Activated CD4-positive, alpha-beta T cell treated with anti-CD3 and anti-CD28 coated beads, Interleukin-2, amount 50 U/mL, for 1 hour (primary cell): ENCODE results near the gene CNFN.
"Not testable (repeated sequence)": the region's sequence is repeated elsewhere in the genome, so short reads cannot be mapped to it uniquely, and the experiment has no call there.

Experiments
- DNase-seq: peaks from one replicate; pipeline ENCODE4 v3.0.0-alpha.2; 2020

CNFN gene

GRCh38 chr19:42348211-42348610 lies 41.9 kb downstream of the CNFN start:
- no peak for DNase-seq

DNA sequence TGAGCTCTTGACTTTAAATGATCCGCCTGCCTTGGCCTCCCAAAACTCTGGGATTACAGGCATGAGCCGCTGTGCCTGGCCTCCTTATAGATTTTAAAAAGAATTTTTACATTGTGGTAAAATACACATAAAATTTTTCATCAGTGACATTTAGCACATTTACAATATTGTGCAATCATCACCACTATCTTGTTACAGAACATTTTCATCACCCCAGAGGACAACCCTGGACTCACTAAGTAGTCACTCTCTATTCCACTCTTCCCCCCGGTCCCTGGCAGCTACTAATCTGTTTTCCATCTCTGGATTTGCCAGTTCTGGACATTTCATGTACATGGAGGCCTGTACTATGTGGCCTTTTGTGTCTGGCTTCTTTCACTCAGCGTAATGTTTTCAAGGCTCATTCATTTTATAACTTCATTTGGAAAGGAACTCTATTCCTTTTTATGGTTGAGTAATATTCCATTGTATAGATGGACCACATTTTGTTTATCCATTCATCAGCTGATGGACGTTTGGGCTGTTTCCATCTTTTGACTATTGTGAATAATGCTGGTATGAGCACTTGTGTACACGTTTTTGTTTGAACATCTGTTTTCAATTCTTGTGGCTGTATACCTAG lies 44.8 kb downstream of the CNFN start:
- DNase-seq = no peak

GRCh38 chr19:42344336-42344893 lies 45.7 kb downstream of the CNFN start:
- no peak for DNase-seq

- DNase-seq = no peak
Measured at GRCh38 chr19:42343344-42344110, 46.6 kb downstream of the CNFN start.

- DNase-seq = not testable (repeated sequence)
Measured at GRCh38 chr19:42339922-42340321, 50.2 kb downstream of the CNFN start.

- not testable (repeated sequence) for DNase-seq
Measured at GRCh38 chr19:42339126-42339860, 50.8 kb downstream of the CNFN start.
